Body of pancreas (tissue), 4 donors: ENCODE results near the gene ZNF804B. TPM values are rescaled to one million over a fixed set of nuclear protein-coding genes. Genes with fewer than 3 reads are reported as not detected.

Experiments
- ATAC-seq: fragments of 150-250 bp; one replicate; pipeline ENCODE4 v1.9.1; 2016
- DNase-seq, 4 donors: peaks; one replicate each; pipeline ENCODE4 v3.0.0-alpha.2; 2019
- H3K27ac ChIP-seq, 4 donors: fragments of 200-600 bp; sonication (generic); 1 replicate in 3 of 4; 2 replicates in 1 of 4; pipeline versions ENCODE4 v1.5.1 to v1.6.1; 2016 to 2019; ENCODE audit warnings: mild to moderate bottlenecking in 1 of 4, mixed read lengths in 1 of 4, moderate library complexity in 1 of 4
- H3K27me3 ChIP-seq, 2 donors: fragments of 200-600 bp; sonication (generic); one replicate each; pipeline ENCODE4 v1.6.0; 2016; ENCODE audit warnings: mild to moderate bottlenecking in 1 of 2
- H3K36me3 ChIP-seq, 2 donors: fragments of 200-600 bp; sonication (generic); replicated peaks in 1 of 2; 2 replicates each; pipeline ENCODE4 v1.5.1; 2016; ENCODE audit warnings: low read depth in 2 of 2; ENCODE audit not compliant: insufficient read depth in 1 of 2
- H3K4me1 ChIP-seq: fragments of 200-600 bp; sonication (generic); one replicate; pipeline ENCODE4 v1.6.0; 2016
- H3K4me3 ChIP-seq, 2 donors: fragments of 200-600 bp; sonication (generic); 1 replicate in 1 of 2; 2 replicates in 1 of 2; pipeline ENCODE4 v1.5.1; 2016 to 2019
- H3K9me3 ChIP-seq, 3 donors: fragments of 200-600 bp; sonication (generic); 1 replicate in 2 of 3; 2 replicates in 1 of 3; pipeline ENCODE4 v1.5.1; 2016
- CTCF ChIP-seq, 7 experiments: fragments of 450-650 bp in 4 of 7; fragments of 200-600 bp in 3 of 7; sonication (generic) in 3 of 7; IDR thresholded peaks; one replicate each; pipeline ENCODE4 v1.5.1; 2016 to 2019; ENCODE audit warnings: antibody characterized with exemption in 7 of 7
- POLR2A ChIP-seq, 3 donors: fragments of 450-650 bp; IDR thresholded peaks; one replicate each; pipeline ENCODE4 v1.6.1; 2016; ENCODE audit warnings: antibody characterized with exemption in 3 of 3, mild to moderate bottlenecking in 2 of 3
- WGBS, 2 donors: methylation state at CpG; one replicate each; pipeline ENCODE4 v1.1.5; 2017; 5-methylcytosine and 5-hydroxymethylcytosine counted together
- intact Hi-C: fragments of 100-400 bp; cut with DNase I; formaldehyde crosslinking; loops from one replicate; pipeline ENCODE4 v1.15.1; 2023
- total RNA-seq, 2 donors: library from RNA; depleted of rRNA; stranded (reverse); fragments of >200 nt; gene quantifications; one replicate each; pipeline ENCODE4 v1.1.0, GENCODE V29; 2016

Gene ZNF804B
- total RNA-seq, 2 donors from 2014 or later = under 0.01 to 4.9 TPM

GRCh38 chr7:89060234-89060633, 300.7 kb downstream of the ZNF804B start:
- TF ChIP-seq POLR2A (IDR thresholded peaks at IDR 0.05) = no peak
- TF ChIP-seq CTCF (IDR thresholded peaks at IDR 0.05) = no peak
- Histone ChIP-seq H3K36me3 (no peaks in the 10 kb centered on the region), H3K27ac (no peak overlapping the region), H3K4me1 (no peaks in the 10 kb centered on the region), H3K9me3 (no peaks in the 10 kb centered on the region), H3K27me3 (no peaks in the 10 kb centered on the region), H3K4me3 (no peak overlapping the region)
- DNase-seq (no peak), ATAC-seq (no peak)
- intact Hi-C loops = no loop called here
- 83% methylated on average over 2 of the region's 2 CpGs for WGBS, 2 donors

- WGBS, 2 donors = 71 to 74% methylated on average over 3 of the region's 3 CpGs
- Histone ChIP-seq H3K27ac (no peak overlapping the region), H3K27me3 (no peaks in the 10 kb centered on the region), H3K9me3 (no peaks in the 10 kb centered on the region), H3K36me3 (no peaks in the 10 kb centered on the region), H3K4me3 (no peak overlapping the region), H3K4me1 (no peaks in the 10 kb centered on the region)
- DNase-seq = no peak
- intact Hi-C loops = no loop called here
- TF ChIP-seq CTCF (IDR thresholded peaks at IDR 0.05) (no peak), POLR2A (IDR thresholded peaks at IDR 0.05) (no peak)
- ATAC-seq = no peak
Observed at GRCh38 chr7:89064831-89065230, 305.3 kb downstream of the ZNF804B start.

- DNase-seq = no peak
- no peak for ATAC-seq
- intact Hi-C loops = no loop called here
- no peaks in the 10 kb centered on the region for H3K36me3 ChIP-seq
- no peaks in the 10 kb centered on the region for H3K4me1 ChIP-seq
- no peaks in the 10 kb centered on the region for H3K9me3 ChIP-seq
- no peak overlapping the region for H3K4me3 ChIP-seq
- no peak overlapping the region for H3K27ac ChIP-seq
- no peak for TF ChIP-seq POLR2A (IDR thresholded peaks at IDR 0.05)
- TF ChIP-seq CTCF (IDR thresholded peaks at IDR 0.05) = no peak
- H3K27me3 ChIP-seq = no peaks in the 10 kb centered on the region
- WGBS, 2 donors = 70 to 73% methylated on average over 3 of the region's 3 CpGs
Observed at GRCh38 chr7:89067048-89067447, 307.5 kb downstream of the ZNF804B start.

- Histone ChIP-seq H3K27me3 (no peaks in the 10 kb centered on the region), H3K4me1 (no peaks in the 10 kb centered on the region), H3K4me3 (no peak overlapping the region), H3K36me3 (no peaks in the 10 kb centered on the region), H3K9me3 (no peaks in the 10 kb centered on the region), H3K27ac (no peak overlapping the region)
- DNase-seq (no peak), ATAC-seq (no peak)
- TF ChIP-seq CTCF (IDR thresholded peaks at IDR 0.05) = no peak
- no peak for TF ChIP-seq POLR2A (IDR thresholded peaks at IDR 0.05)
- intact Hi-C loops = no loop called here
Observed at GRCh38 chr7:89072081-89072480, 312.6 kb downstream of the ZNF804B start.

GRCh38 chr7:89073776-89074175, 314.3 kb downstream of the ZNF804B start:
- Histone ChIP-seq H3K27me3 (no peaks in the 10 kb centered on the region), H3K27ac (no peak overlapping the region), H3K9me3 (no peaks in the 10 kb centered on the region), H3K4me1 (no peaks in the 10 kb centered on the region), H3K4me3 (no peak overlapping the region), H3K36me3 (no peaks in the 10 kb centered on the region)
- DNase-seq = no peak
- WGBS, 2 donors = 77 to 81% methylated on average over 2 of the region's 2 CpGs
- TF ChIP-seq CTCF (IDR thresholded peaks at IDR 0.05) = no peak
- no peak for TF ChIP-seq POLR2A (IDR thresholded peaks at IDR 0.05)
- intact Hi-C loops = no loop called here
- ATAC-seq = no peak
